GM12878 (cell line): ENCODE data around the gene LACRT. TPM values are rescaled to one million over a fixed set of nuclear protein-coding genes. Genes with fewer than 3 reads are reported as not detected.

ENCODE experiments used
- ATAC-seq: fragments of 200-7000 bp; cut with Tn5 transposase; 3 replicates; pipeline ENCODE4 v1.9.1; 2020; ENCODE audit warnings: mild to moderate bottlenecking, moderate library complexity
- BruUV-seq: library from RNA; stranded (reverse); fragments of 400-500 nt; replicated peaks from 2 replicates; lab custom pipeline; 2021; lab: Mats Ljungman, UMichigan
- CTCF ChIA-PET: fragments of 300-600 bp; sonication (Branson Sonifier 250); formaldehyde crosslinking; extraction: SDS; loops from one replicate; lab custom pipeline; 2021; ENCODE audit warnings: inconsistent platforms; lab: Yijun Ruan, JAX
- POLR2A ChIA-PET: fragments of 350-600 bp; formaldehyde crosslinking; extraction: SDS; loops from one replicate; lab custom pipeline; 2021; ENCODE audit warnings: inconsistent platforms; lab: Charles Lee
- RAD21 ChIA-PET: fragments of 300-600 bp; sonication (Branson Sonifier 250); formaldehyde crosslinking; loops from one replicate; lab custom pipeline; 2023; ENCODE audit warnings: antibody characterized with exemption; ENCODE audit not compliant: unreplicated experiment; lab: Charles Lee
- SMC1A ChIA-PET: fragments of 300-600 bp; sonication (Branson Sonifier 250); formaldehyde crosslinking; loops from one replicate; lab custom pipeline; 2023; ENCODE audit not compliant: unreplicated experiment, uncharacterized antibody; lab: Charles Lee
- DNase-seq: peaks from one replicate; pipeline ENCODE4 v3.0.0-alpha.2; 2011; ENCODE audit warnings: low read depth, low spot score
- FAIRE-seq: peaks from 3 replicates; lab custom pipeline; 2011; peaks lifted over from hg19 to GRCh38; lab: Jason Lieb, UNC
- H2AFZ ChIP-seq: 2 replicates; pipeline ENCODE4 v1.6.0; 2011; ENCODE audit warnings: low read depth, low read length, control low read depth; ENCODE audit not compliant: control insufficient read depth
- H3K27ac ChIP-seq: 2 replicates; pipeline ENCODE4 v1.5.1; 2011; ENCODE audit warnings: control low read depth; ENCODE audit not compliant: control insufficient read depth, insufficient read depth
- H3K27me3 ChIP-seq, 2 experiments: replicated peaks in 1 of 2; 2 replicates each; pipeline versions ENCODE4 v1.6.0 to v1.6.1; 2011; ENCODE audit warnings: low read length in 1 of 2; ENCODE audit not compliant: control insufficient read depth in 2 of 2, insufficient read depth in 2 of 2
- H3K36me3 ChIP-seq, 2 experiments: 2 replicates each; pipeline ENCODE4 v1.5.1; 2011; ENCODE audit warnings: low read length in 1 of 2; ENCODE audit not compliant: control insufficient read depth in 2 of 2, insufficient read depth in 2 of 2
- H3K4me1 ChIP-seq: 2 replicates; pipeline ENCODE4 v1.6.1; 2011; ENCODE audit warnings: mild to moderate bottlenecking, low read length, moderate library complexity, mixed read lengths; ENCODE audit not compliant: control insufficient read depth, insufficient read depth
- H3K4me2 ChIP-seq: 2 replicates; pipeline ENCODE4 v1.6.0; 2011; ENCODE audit warnings: control low read depth; ENCODE audit not compliant: control insufficient read depth, insufficient read depth
- H3K4me3 ChIP-seq: fragments of 200-600 bp; sonication (generic); 2 replicates; pipeline ENCODE4 v1.5.1; 2016
- H3K79me2 ChIP-seq: 2 replicates; pipeline ENCODE4 v1.6.0; 2011; ENCODE audit warnings: low read length; ENCODE audit not compliant: control insufficient read depth, insufficient read depth
- H3K9ac ChIP-seq: 2 replicates; pipeline ENCODE4 v1.8.0; 2011; ENCODE audit warnings: low read length, control low read depth, mixed read lengths; ENCODE audit not compliant: control insufficient read depth, insufficient read depth
- H3K9me3 ChIP-seq: replicated peaks from 3 replicates; pipeline ENCODE4 v1.5.1; 2011; ENCODE audit warnings: mild to moderate bottlenecking, low read length; ENCODE audit not compliant: control insufficient read depth, insufficient read depth
- H4K20me1 ChIP-seq: 2 replicates; pipeline ENCODE4 v1.6.0; 2011; ENCODE audit not compliant: control insufficient read depth, insufficient read depth
- FOS ChIP-seq: IDR thresholded peaks from 3 replicates; pipeline ENCODE4 v1.6.1; 2011; ENCODE audit warnings: borderline replicate concordance; ENCODE audit not compliant: insufficient read length; ENCODE audit errors: extremely low read depth
- HDGF ChIP-seq: fragments of 450-650 bp; IDR thresholded peaks from 2 replicates; pipeline ENCODE4 v1.6.1; 2016; ENCODE audit warnings: antibody characterized with exemption
- PAX5 ChIP-seq: IDR thresholded peaks from 2 replicates; pipeline ENCODE4 v1.6.1; 2011; ENCODE audit warnings: low read depth, low read length, borderline replicate concordance
- RBBP5 ChIP-seq: fragments of 200-600 bp; sonication (generic); conservative IDR thresholded peaks from 2 replicates; pipeline ENCODE4 v1.6.1; 2016
- SKIL ChIP-seq: fragments of 450-650 bp; IDR thresholded peaks from 2 replicates; pipeline ENCODE4 v1.6.1; 2017; ENCODE audit warnings: mild to moderate bottlenecking, low read depth, inconsistent platforms; ENCODE audit not compliant: poor library complexity, severe bottlenecking
- SUPT20H ChIP-seq: IDR thresholded peaks from 2 replicates; pipeline ENCODE4 v1.6.1; 2011; ENCODE audit warnings: low read depth, mild to moderate bottlenecking, low read length, moderate library complexity, borderline replicate concordance; ENCODE audit not compliant: control insufficient read depth
- ZBTB11 ChIP-seq: fragments of 450-650 bp; formaldehyde crosslinking; IDR thresholded peaks from 2 replicates; pipeline ENCODE4 v1.5.0; 2022; ENCODE audit warnings: mild to moderate bottlenecking, missing genetic modification characterization
- WGBS: methylation state at CpG from one replicate; pipeline ENCODE4 v1.1.6; 2016; ENCODE audit warnings: low lambda C conversion rate; ENCODE audit not compliant: insufficient replicate concordance, insufficient coverage; ENCODE audit errors: missing lambda C conversion rate; 5-methylcytosine and 5-hydroxymethylcytosine counted together
- in situ Hi-C: fragments of 300-500 bp; cut with MboI; formaldehyde crosslinking; loops from 9 replicates; pipeline ENCODE4 v1.14.3; 2018; ENCODE audit warnings: mixed read lengths
- intact Hi-C: fragments of 100-400 bp; cut with micrococcal nuclease; formaldehyde crosslinking; loops from one replicate; pipeline ENCODE4 v1.14.2; 2022; ENCODE audit not compliant: unreplicated experiment
- polyA plus RNA-seq, 11 experiments: library from polyadenylated mRNA; depleted of rRNA in 4 of 11; unstranded in 6 of 11; stranded (reverse) in 5 of 11; fragments of >200 nt; fragmentation: Nextera tagmentation in 4 of 11; fragmentation: Illumina TruSeq in 1 of 11; extraction: Ambion mirVana in 4 of 11; extraction: Trizol in 1 of 11; gene quantifications; 1 replicate in 1 of 11; 2 replicates in 10 of 11; pipeline versions ENCODE4 v1.2.1 to v1.2.3, GENCODE V29; 2011 to 2016; ENCODE audit warnings: inconsistent platforms in 2 of 11, missing spikeins in 2 of 11, low read depth in 1 of 11
- total RNA-seq, 4 experiments: library from RNA; depleted of rRNA in 3 of 4; stranded (reverse); fragments of >200 nt in 3 of 4; fragmentation: Illumina TruSeq in 1 of 4; extraction: Trizol in 1 of 4; gene quantifications; 2 replicates each; pipeline versions ENCODE4 v1.2.1 to v1.2.3, GENCODE V29; 2013 to 2021

Gene LACRT
- total and polyA plus RNA-seq, 10 of the 15 experiments (the other 5 are each of a cell fraction or from before 2014, with no cell fraction given) = not detected

GRCh38 chr12:54587315-54587873 is 47.3 kb downstream of the LACRT start:
- SMC1A ChIA-PET = no interaction called here
- peaks cover 0 to 13% of the 10 kb centered on the region in 2 experiments for H3K27me3 ChIP-seq
- CTCF ChIA-PET = interaction anchor here (1.3 kb wide), 1 partner anchor 8 kb away, joined by 4 read pairs; no protein-coding TSS in a partner anchor
- in situ Hi-C loops (no loop called here), intact Hi-C loops (no loop called here)
- H4K20me1 ChIP-seq = no peaks in the 10 kb centered on the region
- FAIRE-seq (no peak), DNase-seq (no peak), ATAC-seq (no peak)
- H3K4me1 ChIP-seq = no peaks in the 10 kb centered on the region
- RAD21 ChIA-PET = no interaction called here
- POLR2A ChIA-PET = no interaction called here
- 52% methylated on average over 5 of the region's 5 CpGs for WGBS
- BruUV-seq = no TSS peak
- H3K79me2 ChIP-seq = no peaks in the 10 kb centered on the region
- H3K4me2 ChIP-seq = no peak overlapping the region
- H2AFZ ChIP-seq = no peak overlapping the region
- no peak overlapping the region for H3K4me3 ChIP-seq
- no peak overlapping the region for H3K27ac ChIP-seq
- no peaks in the 10 kb centered on the region for H3K36me3 ChIP-seq
- TF ChIP-seq FOS (no peak), SKIL (no peak), SUPT20H (no peak), HDGF (no peak), PAX5 (no peak), ZBTB11 (CRISPR knock-in tag) (no peak), RBBP5 (no peak)
- TF ChIP-seq, all 136 proteins: peak for 0
- Histone ChIP-seq H3K9me3 (no peaks in the 10 kb centered on the region), H3K9ac (no peak overlapping the region)
